Glutamatergic neuron (in vitro differentiated cells): Measurements from ENCODE around the gene GNB2. TPM values are rescaled to one million over a fixed set of nuclear protein-coding genes. Genes with fewer than 3 reads are reported as not detected.
A peak's percentile ranks its signal among the peaks of the same experiment; 100 is the strongest.

Experiments used
- DNase-seq: peaks from one replicate; pipeline ENCODE4 v3.0.0; 2022
- H3K27ac Mint-ChIP-seq: one replicate; pipeline ENCODE4 v1.8.0; 2020; ENCODE audit warnings: mild to moderate bottlenecking, mixed read lengths, inconsistent platforms; ENCODE audit not compliant: unreplicated experiment
- H3K27me3 Mint-ChIP-seq: one replicate; pipeline ENCODE4 v1.8.0; 2020; ENCODE audit warnings: mild to moderate bottlenecking, moderate library complexity, mixed read lengths, inconsistent platforms; ENCODE audit not compliant: unreplicated experiment
- H3K36me3 Mint-ChIP-seq: one replicate; pipeline ENCODE4 v1.8.0; 2020; ENCODE audit warnings: mild to moderate bottlenecking, mixed read lengths, inconsistent platforms; ENCODE audit not compliant: unreplicated experiment
- H3K4me1 Mint-ChIP-seq: one replicate; pipeline ENCODE4 v1.8.0; 2020; ENCODE audit warnings: mild to moderate bottlenecking, low read depth, mixed read lengths, inconsistent platforms; ENCODE audit not compliant: unreplicated experiment
- H3K4me3 Mint-ChIP-seq: one replicate; pipeline ENCODE4 v1.8.0; 2020; ENCODE audit warnings: mild to moderate bottlenecking, mixed read lengths, inconsistent platforms; ENCODE audit not compliant: unreplicated experiment
- H3K9me3 Mint-ChIP-seq: one replicate; pipeline ENCODE4 v1.8.0; 2020; ENCODE audit warnings: mild to moderate bottlenecking, moderate library complexity, mixed read lengths, inconsistent platforms; ENCODE audit not compliant: unreplicated experiment
- total RNA-seq: library from RNA; stranded (reverse); fragmentation: NEBNext Ultra II Directional; extraction: Animal tissue kit (Norgen Biotek cat#: 25700); gene quantifications from one replicate; pipeline ENCODE4 v1.2.1, GENCODE V29; 2021; ENCODE audit not compliant: unreplicated experiment
- TF ChIP-seq, protein P1 (sequence below): fragments of 200-600 bp; sonication (generic); IDR thresholded peaks from one replicate; pipeline ENCODE4 v1.5.0; 2021; ENCODE audit not compliant: partially characterized antibody, unreplicated experiment

Gene GNB2
- total RNA-seq, 1 donor from 2014 or later = 275 TPM

DNA sequence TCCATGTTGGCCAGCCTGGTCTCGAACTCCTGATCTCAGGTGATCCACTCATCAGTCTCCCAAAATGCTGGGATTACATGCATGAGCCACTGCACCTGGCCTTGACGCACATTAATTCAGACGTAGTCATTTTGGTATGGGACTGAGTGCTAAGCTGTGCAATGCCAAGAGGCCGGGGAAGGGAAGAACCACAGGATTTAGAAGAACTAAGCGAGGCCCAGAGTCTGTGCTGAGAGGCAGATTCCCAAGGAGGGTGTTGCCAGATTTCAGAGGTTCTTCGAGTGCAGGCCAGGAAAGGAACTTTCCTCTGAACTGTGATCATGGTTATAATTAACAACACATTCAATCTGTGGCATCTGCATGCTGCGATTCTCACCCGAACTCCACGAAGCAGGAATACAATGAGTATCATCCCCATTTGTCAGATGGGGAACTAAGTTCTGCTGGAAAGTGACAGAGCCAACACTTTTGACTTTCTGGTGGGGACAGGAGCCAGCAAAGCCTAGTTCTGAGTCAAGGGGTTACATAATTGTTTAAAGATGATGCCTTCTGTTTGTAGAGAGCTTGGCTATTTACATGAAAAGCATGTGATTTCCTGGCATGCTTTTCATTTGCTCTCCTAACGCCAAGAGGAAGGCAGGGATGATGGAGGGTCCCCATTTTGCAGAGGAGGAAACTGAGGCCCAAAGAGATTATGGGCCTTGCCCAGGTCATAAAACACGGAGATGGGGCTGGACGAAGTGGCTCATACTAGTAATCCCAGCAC lies 53.6 kb downstream of the GNB2 start:
- peaks cover 2% of the 10 kb centered on the region for H3K9me3 Mint-ChIP-seq
- no peaks in the 10 kb centered on the region for H3K36me3 Mint-ChIP-seq
- no peak overlapping the region for H3K27ac Mint-ChIP-seq
- peaks cover 4% of the 10 kb centered on the region for H3K27me3 Mint-ChIP-seq
- H3K4me3 Mint-ChIP-seq = peak overlapping the region; percentile 34
- TF ChIP-seq, protein P1, sequence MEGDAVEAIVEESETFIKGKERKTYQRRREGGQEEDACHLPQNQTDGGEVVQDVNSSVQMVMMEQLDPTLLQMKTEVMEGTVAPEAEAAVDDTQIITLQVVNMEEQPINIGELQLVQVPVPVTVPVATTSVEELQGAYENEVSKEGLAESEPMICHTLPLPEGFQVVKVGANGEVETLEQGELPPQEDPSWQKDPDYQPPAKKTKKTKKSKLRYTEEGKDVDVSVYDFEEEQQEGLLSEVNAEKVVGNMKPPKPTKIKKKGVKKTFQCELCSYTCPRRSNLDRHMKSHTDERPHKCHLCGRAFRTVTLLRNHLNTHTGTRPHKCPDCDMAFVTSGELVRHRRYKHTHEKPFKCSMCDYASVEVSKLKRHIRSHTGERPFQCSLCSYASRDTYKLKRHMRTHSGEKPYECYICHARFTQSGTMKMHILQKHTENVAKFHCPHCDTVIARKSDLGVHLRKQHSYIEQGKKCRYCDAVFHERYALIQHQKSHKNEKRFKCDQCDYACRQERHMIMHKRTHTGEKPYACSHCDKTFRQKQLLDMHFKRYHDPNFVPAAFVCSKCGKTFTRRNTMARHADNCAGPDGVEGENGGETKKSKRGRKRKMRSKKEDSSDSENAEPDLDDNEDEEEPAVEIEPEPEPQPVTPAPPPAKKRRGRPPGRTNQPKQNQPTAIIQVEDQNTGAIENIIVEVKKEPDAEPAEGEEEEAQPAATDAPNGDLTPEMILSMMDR = no peak
- H3K4me1 Mint-ChIP-seq = peaks cover 2% of the 10 kb centered on the region
- no peak for DNase-seq

DNA sequence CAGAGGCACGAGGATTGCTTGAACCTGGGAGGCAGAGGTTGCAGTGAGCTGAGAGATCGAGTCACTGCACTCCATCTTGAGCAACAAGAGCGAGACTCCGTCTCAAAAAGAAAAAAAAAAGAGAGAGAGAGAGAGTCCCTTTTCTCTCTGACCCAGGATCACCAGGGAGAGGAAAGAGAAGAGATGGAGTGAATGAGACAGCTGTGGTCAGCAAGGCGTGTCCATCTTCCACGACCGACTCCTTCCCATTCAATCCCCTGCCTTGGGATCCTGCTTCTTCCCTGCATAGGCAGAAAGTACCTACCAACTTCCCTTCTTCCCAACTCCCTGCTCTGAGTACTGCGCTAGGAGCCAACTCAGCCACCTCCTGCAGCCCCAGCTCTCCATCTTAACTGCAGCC lies 54.7 kb downstream of the GNB2 start:
- H3K27ac Mint-ChIP-seq = no peak overlapping the region
- no peak for DNase-seq
- H3K9me3 Mint-ChIP-seq = no peaks in the 10 kb centered on the region
- no peaks in the 10 kb centered on the region for H3K36me3 Mint-ChIP-seq
- no peaks in the 10 kb centered on the region for H3K4me1 Mint-ChIP-seq
- no peak overlapping the region for H3K4me3 Mint-ChIP-seq
- peaks cover 2% of the 10 kb centered on the region for H3K27me3 Mint-ChIP-seq
- TF ChIP-seq, protein P1 = no peak

Other genes starting within 250 kb of the GNB2 start
- gene ZCWPW1, start 245.0 kb upstream of the GNB2 start, total RNA-seq = 1.8 TPM
- 18.5 TPM for gene MEPCE, start 243.9 kb upstream of the GNB2 start, total RNA-seq
- gene PPP1R35, start 237.2 kb upstream of the GNB2 start, total RNA-seq = 24.1 TPM
- 1.7 TPM for gene SPACDR, start 209.5 kb upstream of the GNB2 start, total RNA-seq
- 39.6 TPM for gene TSC22D4, start 194.5 kb upstream of the GNB2 start, total RNA-seq
- gene NYAP1, start 189.8 kb upstream of the GNB2 start, total RNA-seq = 36.6 TPM
- gene AGFG2, start 134.5 kb upstream of the GNB2 start, total RNA-seq = 5.7 TPM
- gene SAP25, start 99.8 kb upstream of the GNB2 start, total RNA-seq = 8.0 TPM
- 166 TPM for gene LRCH4, start 87.6 kb upstream of the GNB2 start, total RNA-seq
- 0.49 TPM for gene FBXO24, start 87.4 kb upstream of the GNB2 start, total RNA-seq
- 33.9 TPM for gene PCOLCE, start 71.4 kb upstream of the GNB2 start, total RNA-seq
- 37.1 TPM for gene MOSPD3, start 61.2 kb upstream of the GNB2 start, total RNA-seq
- 5.1 TPM for gene TFR2, start 32.2 kb upstream of the GNB2 start, total RNA-seq
- gene ACTL6B, start 17.3 kb upstream of the GNB2 start, total RNA-seq = 95.2 TPM
- gene GIGYF1, start 20.5 kb downstream of the GNB2 start, total RNA-seq = 79.6 TPM
- 35.8 TPM for gene POP7, start 32.4 kb downstream of the GNB2 start, total RNA-seq
- gene EPO, start 46.7 kb downstream of the GNB2 start, total RNA-seq = not detected
- not detected for gene ZAN, start 59.9 kb downstream of the GNB2 start, total RNA-seq
- 21.5 TPM for gene EPHB4, start 153.8 kb downstream of the GNB2 start, total RNA-seq
- gene SLC12A9, start 179.0 kb downstream of the GNB2 start, total RNA-seq = 36.7 TPM
- 13.1 TPM for gene TRIP6, start 193.6 kb downstream of the GNB2 start, total RNA-seq
- 213 TPM for gene SRRT, start 201.4 kb downstream of the GNB2 start, total RNA-seq
- gene UFSP1, start 216.0 kb downstream of the GNB2 start, total RNA-seq = 3.2 TPM
- 30.0 TPM for gene ACHE, start 222.1 kb downstream of the GNB2 start, total RNA-seq